Adrenal gland (tissue), 5 donors: ENCODE data around the gene COL16A1.

Experiments used
- POLR2A ChIP-seq, 2 donors: fragments of 450-650 bp; IDR thresholded peaks; one replicate each; pipeline ENCODE4 v1.6.1; 2017; ENCODE audit warnings: antibody characterized with exemption in 2 of 2, mild to moderate bottlenecking in 2 of 2, moderate library complexity in 1 of 2
- TF ChIP-seq, protein P1 (sequence below), 6 experiments: fragments of 450-650 bp in 4 of 6; fragments of 200-600 bp in 2 of 6; sonication (generic) in 1 of 6; IDR thresholded peaks; 1 replicate in 5 of 6; 2 replicates in 1 of 6; pipeline versions ENCODE4 v1.5.1 to v1.8.0; 2016 to 2021; ENCODE audit warnings: antibody characterized with exemption in 6 of 6, mild to moderate bottlenecking in 2 of 6, moderate library complexity in 1 of 6
- donor health status: DM: no; HTN: no; CAD: no.

DNA sequence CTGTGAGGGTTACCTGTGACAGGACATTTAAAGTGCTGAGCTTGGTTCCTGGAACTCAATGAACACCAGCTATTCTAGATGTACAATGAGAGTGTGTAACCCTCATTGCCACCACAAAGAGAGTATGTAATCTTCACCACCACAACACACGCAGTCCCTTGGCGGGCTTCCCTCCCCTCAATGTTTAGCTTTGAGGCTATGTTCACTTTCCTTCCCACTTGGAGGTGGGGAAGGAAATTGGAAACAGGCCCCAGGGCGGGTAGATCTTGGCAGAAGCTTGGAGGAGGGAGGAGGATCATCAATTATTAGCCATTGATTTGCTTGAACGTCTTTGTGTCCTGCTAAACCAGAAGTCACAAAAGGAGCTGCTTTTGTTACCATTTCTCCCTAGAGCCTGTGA, 8.3 kb upstream of the COL16A1 start:
- TF ChIP-seq, protein P1, sequence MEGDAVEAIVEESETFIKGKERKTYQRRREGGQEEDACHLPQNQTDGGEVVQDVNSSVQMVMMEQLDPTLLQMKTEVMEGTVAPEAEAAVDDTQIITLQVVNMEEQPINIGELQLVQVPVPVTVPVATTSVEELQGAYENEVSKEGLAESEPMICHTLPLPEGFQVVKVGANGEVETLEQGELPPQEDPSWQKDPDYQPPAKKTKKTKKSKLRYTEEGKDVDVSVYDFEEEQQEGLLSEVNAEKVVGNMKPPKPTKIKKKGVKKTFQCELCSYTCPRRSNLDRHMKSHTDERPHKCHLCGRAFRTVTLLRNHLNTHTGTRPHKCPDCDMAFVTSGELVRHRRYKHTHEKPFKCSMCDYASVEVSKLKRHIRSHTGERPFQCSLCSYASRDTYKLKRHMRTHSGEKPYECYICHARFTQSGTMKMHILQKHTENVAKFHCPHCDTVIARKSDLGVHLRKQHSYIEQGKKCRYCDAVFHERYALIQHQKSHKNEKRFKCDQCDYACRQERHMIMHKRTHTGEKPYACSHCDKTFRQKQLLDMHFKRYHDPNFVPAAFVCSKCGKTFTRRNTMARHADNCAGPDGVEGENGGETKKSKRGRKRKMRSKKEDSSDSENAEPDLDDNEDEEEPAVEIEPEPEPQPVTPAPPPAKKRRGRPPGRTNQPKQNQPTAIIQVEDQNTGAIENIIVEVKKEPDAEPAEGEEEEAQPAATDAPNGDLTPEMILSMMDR (IDR thresholded peaks at IDR 0.05), result no peak
- TF ChIP-seq POLR2A (IDR thresholded peaks at IDR 0.05), result no peak
